Endothelial cell of umbilical vein (primary cell): ENCODE data around the gene COTL1. TPM values are rescaled to one million over a fixed set of nuclear protein-coding genes. Genes with fewer than 3 reads are reported as not detected.

ENCODE experiments used
- BruUV-seq: library from RNA; stranded (reverse); fragments of 400-500 nt; replicated peaks from 2 replicates; lab custom pipeline; 2021; lab: Mats Ljungman, UMichigan
- CTCF ChIA-PET: fragments of 300-600, 350-600 bp; sonication (Branson Sonifier 250); formaldehyde crosslinking; loops from one replicate; lab custom pipeline; 2021; ENCODE audit warnings: antibody characterized with exemption, inconsistent platforms; lab: Charles Lee
- POLR2A ChIA-PET: fragments of 300-600, 350-600 bp; sonication (Branson Sonifier 250); formaldehyde crosslinking; loops from one replicate; lab custom pipeline; 2021; ENCODE audit warnings: antibody characterized with exemption, inconsistent platforms; lab: Charles Lee
- DNase-seq: peaks from one replicate; pipeline ENCODE4 v3.0.0-alpha.2; 2011; ENCODE audit warnings: low read depth, low spot score
- FAIRE-seq: peaks from 2 replicates; lab custom pipeline; 2011; peaks lifted over from hg19 to GRCh38; lab: Jason Lieb, UNC
- H2AFZ ChIP-seq: 2 replicates; pipeline ENCODE4 v1.6.0; 2012; ENCODE audit warnings: low read depth, low read length, control low read depth, inconsistent platforms
- H3K27ac ChIP-seq: 2 replicates; pipeline ENCODE4 v1.5.1; 2011; ENCODE audit warnings: low read depth, mild to moderate bottlenecking, control low read depth, low read length, moderate library complexity; ENCODE audit not compliant: insufficient read depth
- H3K27me3 ChIP-seq, 2 experiments: 2 replicates each; pipeline versions ENCODE4 v1.6.0 to v1.6.1; 2011; ENCODE audit warnings: low read length in 2 of 2, mixed read lengths in 1 of 2; ENCODE audit not compliant: control insufficient read depth in 2 of 2, insufficient read depth in 2 of 2
- H3K36me3 ChIP-seq, 2 experiments: 2 replicates in 1 of 2; 3 replicates in 1 of 2; pipeline ENCODE4 v1.5.1; 2011; ENCODE audit warnings: low read length in 2 of 2, mild to moderate bottlenecking in 1 of 2, moderate library complexity in 1 of 2; ENCODE audit not compliant: control insufficient read depth in 2 of 2, insufficient read depth in 2 of 2; ENCODE audit errors: extremely low read depth in 1 of 2
- H3K4me1 ChIP-seq: 3 replicates; pipeline ENCODE4 v1.5.1; 2011; ENCODE audit warnings: mild to moderate bottlenecking, low read length; ENCODE audit not compliant: control insufficient read depth, insufficient read depth; ENCODE audit errors: extremely low read depth
- H3K4me2 ChIP-seq: 2 replicates; pipeline ENCODE4 v1.6.1; 2011; ENCODE audit warnings: low read length, control low read depth, mixed read lengths; ENCODE audit not compliant: insufficient read depth
- H3K4me3 ChIP-seq, 3 experiments: fragments of 200-600 bp in 1 of 3; sonication (generic), shearing (Covaris generic) in 1 of 3; replicated peaks in 1 of 3; 2 replicates each; pipeline ENCODE4 v1.5.1; 2011 to 2016; ENCODE audit warnings: control low read depth in 3 of 3, low read length in 3 of 3, mild to moderate bottlenecking in 2 of 3, inconsistent platforms in 1 of 3, low read depth in 1 of 3, moderate library complexity in 1 of 3; ENCODE audit not compliant: insufficient read depth in 1 of 3
- H3K79me2 ChIP-seq: 2 replicates; pipeline ENCODE4 v1.6.0; 2012; ENCODE audit warnings: low read length, inconsistent platforms; ENCODE audit not compliant: control insufficient read depth, insufficient read depth
- H3K9ac ChIP-seq: replicated peaks from 2 replicates; pipeline ENCODE3; 2011; ENCODE audit warnings: low read length, control low read depth; ENCODE audit not compliant: insufficient read depth; ENCODE audit errors: extremely low read depth
- H3K9me1 ChIP-seq: replicated peaks from 3 replicates; pipeline ENCODE4 v1.6.0; 2011; ENCODE audit warnings: mild to moderate bottlenecking, low read length; ENCODE audit not compliant: control insufficient read depth, insufficient read depth; ENCODE audit errors: extremely low read depth
- H3K9me3 ChIP-seq: replicated peaks from 2 replicates; pipeline ENCODE4 v1.5.1; 2012; ENCODE audit warnings: low read length, inconsistent platforms; ENCODE audit not compliant: control insufficient read depth, insufficient read depth
- H4K20me1 ChIP-seq: replicated peaks from 2 replicates; pipeline ENCODE3; 2011; ENCODE audit warnings: mild to moderate bottlenecking, low read length; ENCODE audit not compliant: control insufficient read depth, insufficient read depth; ENCODE audit errors: extremely low read depth
- CTCF ChIP-seq, 2 donors: IDR thresholded peaks; 1 replicate in 1 of 2; 2 replicates in 1 of 2; pipeline ENCODE4 v1.5.1; 2011; ENCODE audit warnings: low read length in 2 of 2, mild to moderate bottlenecking in 2 of 2, moderate library complexity in 2 of 2, control low read depth in 1 of 2, inconsistent platforms in 1 of 2, low read depth in 1 of 2; ENCODE audit not compliant: insufficient read depth in 1 of 2; ENCODE audit errors: extremely low read depth in 1 of 2
- EZH2 ChIP-seq: IDR thresholded peaks from 2 replicates; pipeline ENCODE4 v1.6.1; 2012; ENCODE audit warnings: borderline replicate concordance, low read depth, mild to moderate bottlenecking, moderate library complexity, low read length, inconsistent platforms; ENCODE audit not compliant: severe bottlenecking
- FOS ChIP-seq: IDR thresholded peaks from 2 replicates; pipeline ENCODE4 v1.6.1; 2011; ENCODE audit warnings: mild to moderate bottlenecking, low read length, moderate library complexity, borderline replicate concordance; ENCODE audit not compliant: insufficient read depth
- GATA2 ChIP-seq: IDR thresholded peaks from 2 replicates; pipeline ENCODE4 v1.7.0; 2011; ENCODE audit warnings: low read depth, mild to moderate bottlenecking, moderate library complexity, mixed read lengths, low read length; ENCODE audit not compliant: insufficient read length, insufficient read depth
- JUN ChIP-seq: IDR thresholded peaks from 2 replicates; pipeline ENCODE4 v1.6.1; 2011; ENCODE audit warnings: borderline replicate concordance, low read depth; ENCODE audit not compliant: insufficient read length, insufficient read depth
- MAX ChIP-seq: IDR thresholded peaks from 2 replicates; pipeline ENCODE4 v1.6.1; 2011; ENCODE audit not compliant: insufficient read depth, insufficient read length
- MYC ChIP-seq: IDR thresholded peaks from one replicate; pipeline ENCODE4 v1.6.1; 2011; ENCODE audit warnings: mild to moderate bottlenecking, low read depth, low read length
- POLR2A ChIP-seq: IDR thresholded peaks from 2 replicates; pipeline ENCODE4 v1.6.1; 2012; ENCODE audit warnings: low read depth, mild to moderate bottlenecking, control low read depth, low read length
- POLR2AphosphoS5 ChIP-seq: IDR thresholded peaks from 2 replicates; pipeline ENCODE4 v1.6.1; 2012; ENCODE audit warnings: low read depth, mild to moderate bottlenecking, control low read depth, low read length, moderate library complexity; ENCODE audit not compliant: insufficient read depth
- dilution Hi-C: fragments of 300-500 bp; cut with MboI; formaldehyde crosslinking; loops from one replicate; pipeline ENCODE4 v1.15.0; 2019; ENCODE audit warnings: low sequenced_read_pairs; ENCODE audit not compliant: extremely low pct_ligation_motif_present
- intact Hi-C: fragments of 100-400 bp; cut with micrococcal nuclease; formaldehyde crosslinking; loops from one replicate; pipeline ENCODE4 v1.10.0; 2022
- polyA plus RNA-seq, 4 experiments: library from polyadenylated mRNA; depleted of rRNA in 3 of 4; stranded (reverse) in 3 of 4; unstranded in 1 of 4; fragments of >200 nt; gene quantifications; 2 replicates each; pipeline versions ENCODE4 v1.2.1 to v1.2.3, GENCODE V29; 2011 to 2012; ENCODE audit warnings: missing spikeins in 1 of 4
- total RNA-seq: library from RNA; stranded (reverse); gene quantifications from 2 replicates; pipeline ENCODE4 v1.2.3, GENCODE V29; 2021

The COTL1 gene
- total and polyA plus RNA-seq, 2 donors (not counting 3 experiments of a cell fraction or from before 2014, with no cell fraction given): 90.0 to 200 TPM

DNA sequence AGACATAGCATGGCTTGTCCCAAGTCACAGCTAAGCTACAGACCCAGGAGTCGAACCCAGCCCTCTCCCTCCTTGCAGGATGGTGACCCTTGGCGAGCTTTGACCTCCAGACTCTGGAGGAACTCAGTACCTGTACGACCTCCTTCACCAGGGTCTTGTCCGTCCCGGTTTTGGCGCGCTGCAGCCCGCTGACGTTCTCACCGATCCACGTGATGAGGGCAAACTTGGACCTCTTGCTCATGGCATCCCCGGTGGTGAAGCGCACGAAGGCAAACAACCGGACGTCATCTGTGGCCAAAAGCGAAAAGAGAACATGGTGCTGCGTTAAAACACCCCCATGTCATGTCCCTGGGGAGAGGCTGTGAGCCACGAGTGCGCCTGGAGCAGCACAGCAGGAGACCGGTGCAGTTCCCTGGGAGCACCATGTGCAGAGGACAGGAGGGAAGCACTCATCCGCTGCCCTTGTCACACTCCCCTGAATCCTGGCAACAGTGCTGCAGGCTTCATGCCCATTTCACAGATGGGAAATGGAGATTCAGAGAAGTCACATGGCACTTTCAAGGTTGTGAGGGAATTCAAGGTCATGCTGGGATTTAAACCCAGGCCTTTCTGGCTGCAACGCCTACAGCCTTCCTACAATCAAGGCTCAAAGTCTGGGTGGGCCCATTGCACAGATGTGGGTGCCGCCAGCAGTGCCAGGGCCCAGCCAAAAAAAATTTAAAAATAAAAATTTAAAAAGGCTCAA lies 27.7 kb downstream of the COTL1 start:
- H3K27me3 ChIP-seq: no peaks in the 10 kb centered on the region
- no peak overlapping the region for H2AFZ ChIP-seq
- H3K4me2 ChIP-seq: no peak overlapping the region
- no peak overlapping the region for H3K9ac ChIP-seq
- intact Hi-C loops (no loop called here), dilution Hi-C loops (no loop called here)
- no TSS peak for BruUV-seq
- FAIRE-seq (no peak), DNase-seq (no peak)
- H4K20me1 ChIP-seq: no peaks in the 10 kb centered on the region
- ChIA-PET POLR2A (no interaction called here), CTCF (interaction anchor here (0.9 kb wide), 1 partner anchor 31 kb away, joined by 3 read pairs; no protein-coding TSS in a partner anchor)
- TF ChIP-seq MAX: no peak
- TF ChIP-seq GATA2: no peak
- TF ChIP-seq JUN: no peak
- no peak for TF ChIP-seq POLR2AphosphoS5
- no peak for TF ChIP-seq CTCF (IDR thresholded peaks at IDR 0.05; ENCODE audit: extremely low read depth in 1 of 2, insufficient read depth in 1 of 2, low read depth in 1 of 2, low read length in 2 of 2)
- no peak for TF ChIP-seq EZH2
- TF ChIP-seq MYC: no peak
- TF ChIP-seq POLR2A: no peak
- TF ChIP-seq FOS: no peak
- no peaks in the 10 kb centered on the region for H3K4me1 ChIP-seq
- H3K36me3 ChIP-seq: peaks cover 2 to 3% of the 10 kb centered on the region in 2 experiments
- no peaks in the 10 kb centered on the region for H3K9me3 ChIP-seq
- no peak overlapping the region for H3K27ac ChIP-seq
- peaks cover 35% of the 10 kb centered on the region for H3K79me2 ChIP-seq
- no peaks in the 10 kb centered on the region for H3K9me1 ChIP-seq
- H3K4me3 ChIP-seq: no peak overlapping the region
